Nephron (organoid): Measurements from ENCODE around the gene MYO1A.
A peak's percentile ranks its signal among the peaks of the same experiment; 100 is the strongest.
"Not testable (repeated sequence)": the region's sequence is repeated elsewhere in the genome, so short reads cannot be mapped to it uniquely, and the experiment has no call there.

Experiments used
- H3K27ac Mint-ChIP-seq, 3 experiments: 2 replicates each; pipeline ENCODE4 v1.8.0; 2020; ENCODE audit warnings: mixed read lengths in 3 of 3, mild to moderate bottlenecking in 2 of 3, moderate library complexity in 1 of 3
- H3K27me3 Mint-ChIP-seq: 2 replicates; pipeline ENCODE4 v1.8.0; 2021; ENCODE audit warnings: low read depth, mild to moderate bottlenecking, moderate library complexity, mixed read lengths
- H3K36me3 Mint-ChIP-seq: 2 replicates; pipeline ENCODE4 v1.8.0; 2020; ENCODE audit warnings: low read depth, mixed read lengths
- H3K4me1 Mint-ChIP-seq: 2 replicates; pipeline ENCODE4 v1.8.0; 2020; ENCODE audit warnings: mixed read lengths
- H3K4me3 Mint-ChIP-seq, 3 experiments: 2 replicates each; pipeline ENCODE4 v1.8.0; 2020; ENCODE audit warnings: mild to moderate bottlenecking in 3 of 3, mixed read lengths in 3 of 3, moderate library complexity in 2 of 3
- H3K9me3 Mint-ChIP-seq: 2 replicates; pipeline ENCODE4 v1.8.0; 2020; ENCODE audit warnings: mixed read lengths
- CTCF ChIP-seq, 3 experiments: fragments of 200-600 bp; sonication (generic); IDR thresholded peaks; one replicate each; pipeline ENCODE4 v1.5.0; 2021; ENCODE audit warnings: antibody characterized with exemption in 3 of 3; ENCODE audit not compliant: unreplicated experiment in 3 of 3

The MYO1A gene

GRCh38 chr12:56990648-56991318 lies 59.1 kb downstream of the MYO1A start:
- H3K4me1 Mint-ChIP-seq = peaks cover 32% of the 10 kb centered on the region
- peak overlapping the region in 1 of 3 experiments; percentile 19 for H3K27ac Mint-ChIP-seq
- H3K27me3 Mint-ChIP-seq = no peaks in the 10 kb centered on the region
- H3K4me3 Mint-ChIP-seq = no peak overlapping the region
- H3K9me3 Mint-ChIP-seq = no peaks in the 10 kb centered on the region
- peaks cover 2% of the 10 kb centered on the region for H3K36me3 Mint-ChIP-seq
- TF ChIP-seq CTCF (IDR thresholded peaks at IDR 0.05; ENCODE audit: unreplicated experiment in 3 of 3) = no peak

- Mint-ChIP-seq H3K27ac (no peak overlapping the region), H3K36me3 (no peaks in the 10 kb centered on the region), H3K4me1 (peaks cover 32% of the 10 kb centered on the region), H3K4me3 (no peak overlapping the region), H3K9me3 (no peaks in the 10 kb centered on the region), H3K27me3 (no peaks in the 10 kb centered on the region)
- no peak for TF ChIP-seq CTCF (IDR thresholded peaks at IDR 0.05; ENCODE audit: unreplicated experiment in 3 of 3)
Measured at GRCh38 chr12:56989861-56990610, 59.9 kb downstream of the MYO1A start.

- H3K36me3 Mint-ChIP-seq = no peaks in the 10 kb centered on the region
- no peak for TF ChIP-seq CTCF (IDR thresholded peaks at IDR 0.05; ENCODE audit: unreplicated experiment in 3 of 3)
- H3K9me3 Mint-ChIP-seq = no peaks in the 10 kb centered on the region
- H3K4me1 Mint-ChIP-seq = peaks cover 32% of the 10 kb centered on the region
- no peak overlapping the region for H3K4me3 Mint-ChIP-seq
- H3K27me3 Mint-ChIP-seq = no peaks in the 10 kb centered on the region
- H3K27ac Mint-ChIP-seq = no peak overlapping the region
Measured at GRCh38 chr12:56988207-56988739, 61.7 kb downstream of the MYO1A start.

- no peaks in the 10 kb centered on the region for H3K9me3 Mint-ChIP-seq
- peaks cover 32% of the 10 kb centered on the region for H3K4me1 Mint-ChIP-seq
- H3K27ac Mint-ChIP-seq = no peak overlapping the region
- peak; percentile 89 to 93 (median 90) for TF ChIP-seq CTCF (IDR thresholded peaks at IDR 0.05; ENCODE audit: unreplicated experiment in 3 of 3)
- no peaks in the 10 kb centered on the region for H3K36me3 Mint-ChIP-seq
- no peak overlapping the region for H3K4me3 Mint-ChIP-seq
- H3K27me3 Mint-ChIP-seq = no peaks in the 10 kb centered on the region
Measured at GRCh38 chr12:56987551-56988053, 62.3 kb downstream of the MYO1A start.

- Mint-ChIP-seq H3K27ac (no peak overlapping the region), H3K27me3 (no peaks in the 10 kb centered on the region), H3K9me3 (no peaks in the 10 kb centered on the region), H3K4me3 (no peak overlapping the region), H3K4me1 (peaks cover 32% of the 10 kb centered on the region), H3K36me3 (no peaks in the 10 kb centered on the region)
- no peak for TF ChIP-seq CTCF (IDR thresholded peaks at IDR 0.05; ENCODE audit: unreplicated experiment in 3 of 3)
Measured at GRCh38 chr12:56987011-56987410, 62.9 kb downstream of the MYO1A start.

GRCh38 chr12:56985714-56986113 lies 64.2 kb downstream of the MYO1A start:
- H3K27me3 Mint-ChIP-seq, H3K27ac Mint-ChIP-seq, H3K4me3 Mint-ChIP-seq, H3K9me3 Mint-ChIP-seq, H3K36me3 Mint-ChIP-seq: not testable (repeated sequence)
- H3K4me1 Mint-ChIP-seq = peaks cover 32% of the 10 kb centered on the region
